Measurements from ENCODE around the gene ADAMTS19. TPM values are rescaled to one million over a fixed set of nuclear protein-coding genes. Genes with fewer than 3 reads are reported as not detected.

Gene ADAMTS19
- total RNA-seq, 1 experiment from 2014 or later = 20.3 TPM

- Histone ChIP-seq H4K8ac (replicated peaks; ENCODE audit: insufficient read length, low read depth, low read length) (no peak overlapping the region), H3K9me3 (ENCODE audit: control insufficient read depth, low read depth, low read length) (no peaks in the 10 kb centered on the region), H2AFZ (ENCODE audit: low read length) (peak overlapping the region; percentile 65), H2BK5ac (ENCODE audit: insufficient read length, low read length) (no peak overlapping the region), H2AK5ac (ENCODE audit: insufficient read length, low read length) (no peak overlapping the region), H3K27ac (ENCODE audit: insufficient read length, low read depth, low read length) (no peak overlapping the region), H3K79me1 (ENCODE audit: insufficient read depth, low read depth, low read length, poor library complexity, severe bottlenecking) (no peaks in the 10 kb centered on the region), H3K14ac (ENCODE audit: insufficient read depth, low read length) (no peak overlapping the region), H3K23me2 (ENCODE audit: insufficient read length, low read depth, low read length, poor library complexity, severe bottlenecking) (no peaks in the 10 kb centered on the region), H3K79me2 (ENCODE audit: insufficient read depth, low read length) (no peaks in the 10 kb centered on the region), H2BK20ac (ENCODE audit: low read depth, low read length, poor library complexity, severe bottlenecking) (no peak overlapping the region), H3T11ph (ENCODE audit: low read length) (no peak overlapping the region), H4K91ac (ENCODE audit: insufficient read length, low read depth, low read length) (no peak overlapping the region), H4K5ac (ENCODE audit: insufficient read length, low read depth, low read length) (no peak overlapping the region), H3K9ac (ENCODE audit: extremely low read depth, insufficient read length, low read length) (no peak overlapping the region), H3K23ac (ENCODE audit: insufficient read length, low read depth, low read length) (no peak overlapping the region), H3K56ac (ENCODE audit: insufficient read length, low read depth, low read length) (no peak overlapping the region), H2BK120ac (ENCODE audit: low read depth, low read length, poor library complexity, severe bottlenecking) (no peak overlapping the region), H3K4me2 (ENCODE audit: insufficient read depth, insufficient read length, low read length) (no peak overlapping the region), H3K27me3 (ENCODE audit: insufficient read depth, low read length) (no peaks in the 10 kb centered on the region), H3K4ac (ENCODE audit: low read depth, low read length) (no peak overlapping the region), H4K20me1 (ENCODE audit: control insufficient read depth, insufficient read depth, insufficient read length) (no peaks in the 10 kb centered on the region), H3K4me1 (ENCODE audit: insufficient read depth, low read length) (no peaks in the 10 kb centered on the region; the same call in 1 of the 2 replicates), H2BK12ac (ENCODE audit: insufficient read length, low read depth, low read length) (no peak overlapping the region), H3K18ac (ENCODE audit: insufficient read length, low read depth, low read length) (no peak overlapping the region), H2BK15ac (ENCODE audit: low read depth, low read length) (no peak overlapping the region)
- Mint-ChIP-seq H3K27me3 (ENCODE audit: low read depth) (no peaks in the 10 kb centered on the region), H3K9me3 (no peaks in the 10 kb centered on the region), H3K4me1 (peaks cover 9 to 17% of the 10 kb centered on the region in 2 experiments), H3K27ac (no peak overlapping the region), H3K4me3 (no peak overlapping the region), H3K36me3 (ENCODE audit: insufficient read depth in 1 of 3, low read depth in 3 of 3) (no peaks in the 10 kb centered on the region)
- TF ChIP-seq CTCF (conservative IDR thresholded peaks at IDR 0.05) = no peak
- no CpG with 5 or more reads among the region's 6 CpGs for WGBS (ENCODE audit: extremely low coverage, insufficient read length, low lambda C conversion rate)
- DNase-seq = no peak
Observed at GRCh38 chr5:129768735-129769134, 308.6 kb downstream of the ADAMTS19 start.
